Medulla oblongata (tissue), 1 donor: ENCODE measurements around the gene RUVBL2.

Source experiments
- DNase-seq: peaks from one replicate; pipeline ENCODE4 v3.0.0-alpha.2; 2015; ENCODE audit errors: extremely low spot score

RUVBL2 gene

DNA sequence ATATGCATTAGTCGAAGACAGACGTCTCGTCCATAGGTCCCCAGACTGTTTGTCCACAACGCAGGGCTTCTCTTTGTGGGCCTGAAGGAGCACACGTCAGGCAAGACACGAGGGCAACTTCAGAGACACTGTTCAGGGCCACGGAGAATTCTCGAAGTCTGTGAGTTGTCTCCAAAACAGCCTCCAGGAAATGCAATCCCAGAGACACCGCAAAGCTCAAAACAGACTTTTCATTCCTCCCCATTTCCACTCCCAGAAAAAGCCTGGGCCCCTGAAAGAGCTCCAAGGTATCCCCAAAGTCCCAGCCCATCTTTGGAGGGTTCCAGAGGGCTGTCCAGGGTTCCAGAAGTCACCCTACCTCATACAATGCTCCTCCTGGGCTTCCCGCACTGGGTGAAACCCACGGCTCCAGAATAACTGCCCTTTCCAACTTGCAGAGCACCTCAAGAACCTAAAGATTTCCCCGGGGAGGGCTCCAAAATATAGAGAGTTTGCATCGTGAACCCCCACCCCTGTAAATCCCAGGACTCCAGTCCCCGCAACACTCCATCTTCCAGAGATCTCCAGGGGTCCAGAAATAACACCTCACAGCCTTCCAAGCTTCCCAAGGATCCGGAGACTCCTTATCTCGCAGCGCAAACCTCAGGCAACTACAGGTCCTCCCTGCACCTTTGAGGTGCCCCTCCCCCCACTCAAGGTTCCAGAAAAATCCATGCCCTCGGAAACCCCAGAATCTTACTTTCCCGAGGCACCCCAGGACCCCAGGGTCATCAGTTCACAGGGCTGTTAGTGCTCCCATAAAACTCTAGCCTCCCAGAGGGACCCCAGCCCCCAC, 29.3 kb upstream of the RUVBL2 start:
- peak; percentile 69 for DNase-seq

DNA sequence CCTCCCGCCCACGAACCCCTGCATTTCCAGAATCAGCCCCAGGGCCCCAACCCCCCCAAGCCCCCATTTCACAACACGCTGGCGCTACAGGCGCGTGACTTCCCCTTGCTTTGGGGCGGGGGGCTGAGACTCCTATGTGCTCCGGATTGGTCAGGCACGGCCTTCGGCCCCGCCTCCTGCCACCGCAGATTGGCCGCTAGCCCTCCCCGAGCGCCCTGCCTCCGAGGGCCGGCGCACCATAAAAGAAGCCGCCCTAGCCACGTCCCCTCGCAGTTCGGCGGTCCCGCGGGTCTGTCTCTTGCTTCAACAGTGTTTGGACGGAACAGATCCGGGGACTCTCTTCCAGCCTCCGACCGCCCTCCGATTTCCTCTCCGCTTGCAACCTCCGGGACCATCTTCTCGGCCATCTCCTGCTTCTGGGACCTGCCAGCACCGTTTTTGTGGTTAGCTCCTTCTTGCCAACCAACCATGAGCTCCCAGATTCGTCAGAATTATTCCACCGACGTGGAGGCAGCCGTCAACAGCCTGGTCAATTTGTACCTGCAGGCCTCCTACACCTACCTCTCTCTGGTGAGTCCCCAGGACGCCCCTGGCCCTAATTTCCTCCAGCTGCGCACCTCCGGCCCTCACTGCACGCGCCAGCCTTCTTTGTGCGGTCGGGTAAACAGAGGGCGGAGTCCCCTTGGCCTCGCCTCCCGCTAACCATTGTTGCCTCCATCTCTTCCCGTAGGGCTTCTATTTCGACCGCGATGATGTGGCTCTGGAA, 28.5 kb upstream of the RUVBL2 start, which contains the start of gene FTL:
TSS of gene FTL (plus strand) at position 270 of the 766 bp plus-strand sequence. CDS start at position 469, 199 bp downstream.
- DNase-seq, result peak; percentile 99

DNA sequence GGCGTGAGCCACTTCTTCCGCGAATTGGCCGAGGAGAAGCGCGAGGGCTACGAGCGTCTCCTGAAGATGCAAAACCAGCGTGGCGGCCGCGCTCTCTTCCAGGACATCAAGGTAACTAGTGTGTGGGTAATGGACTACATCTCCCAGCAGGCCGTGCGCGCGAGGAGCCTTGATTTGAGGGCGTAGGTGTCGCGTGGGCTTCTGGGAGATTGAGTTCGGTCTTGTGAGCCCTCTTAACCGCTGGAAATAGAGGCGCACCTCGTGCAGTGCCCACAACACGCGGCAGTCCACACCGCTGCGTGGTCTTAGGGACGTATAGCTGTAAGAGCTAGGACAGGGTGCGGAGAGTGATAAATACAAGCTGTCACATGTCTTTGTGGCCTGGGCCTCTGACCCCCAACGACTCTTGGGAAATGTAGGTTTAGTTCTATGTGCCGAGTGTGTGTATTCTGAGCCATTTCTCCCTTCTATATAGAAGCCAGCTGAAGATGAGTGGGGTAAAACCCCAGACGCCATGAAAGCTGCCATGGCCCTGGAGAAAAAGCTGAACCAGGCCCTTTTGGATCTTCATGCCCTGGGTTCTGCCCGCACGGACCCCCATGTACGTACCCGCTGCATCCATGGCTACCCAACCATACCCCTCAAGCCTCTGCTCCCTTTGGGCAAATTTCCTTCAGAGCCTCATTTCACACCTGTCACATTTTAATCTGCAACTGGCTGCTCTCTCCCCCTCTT, 27.7 kb upstream of the RUVBL2 start:
- peak; percentile 91 for DNase-seq

DNA sequence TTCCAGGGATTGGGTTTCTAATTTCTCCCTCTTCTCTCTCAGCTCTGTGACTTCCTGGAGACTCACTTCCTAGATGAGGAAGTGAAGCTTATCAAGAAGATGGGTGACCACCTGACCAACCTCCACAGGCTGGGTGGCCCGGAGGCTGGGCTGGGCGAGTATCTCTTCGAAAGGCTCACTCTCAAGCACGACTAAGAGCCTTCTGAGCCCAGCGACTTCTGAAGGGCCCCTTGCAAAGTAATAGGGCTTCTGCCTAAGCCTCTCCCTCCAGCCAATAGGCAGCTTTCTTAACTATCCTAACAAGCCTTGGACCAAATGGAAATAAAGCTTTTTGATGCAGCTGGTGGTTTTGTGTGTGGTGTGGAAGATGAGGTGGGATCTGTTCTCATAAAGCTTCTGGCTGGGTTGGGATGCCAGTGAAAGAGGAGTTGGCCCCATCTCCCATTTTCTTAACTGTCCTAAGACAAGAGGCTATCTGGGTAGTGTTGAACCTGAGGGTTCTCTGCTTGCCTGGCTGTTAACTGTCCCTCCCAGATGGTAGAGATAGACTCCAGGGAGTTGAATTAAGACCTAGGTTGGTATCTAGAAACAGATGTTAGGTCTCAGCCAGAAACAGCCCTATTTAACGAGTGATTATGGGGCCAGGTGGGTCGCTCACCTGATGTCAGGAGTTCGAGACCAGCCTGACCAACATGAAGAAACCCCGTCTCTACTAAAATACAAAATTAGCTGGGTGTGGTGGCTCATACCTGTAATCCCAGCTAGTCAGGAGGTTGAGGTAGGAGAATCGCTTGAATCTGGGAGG, 26.9 kb upstream of the RUVBL2 start:
- peak; percentile 39 for DNase-seq

DNA sequence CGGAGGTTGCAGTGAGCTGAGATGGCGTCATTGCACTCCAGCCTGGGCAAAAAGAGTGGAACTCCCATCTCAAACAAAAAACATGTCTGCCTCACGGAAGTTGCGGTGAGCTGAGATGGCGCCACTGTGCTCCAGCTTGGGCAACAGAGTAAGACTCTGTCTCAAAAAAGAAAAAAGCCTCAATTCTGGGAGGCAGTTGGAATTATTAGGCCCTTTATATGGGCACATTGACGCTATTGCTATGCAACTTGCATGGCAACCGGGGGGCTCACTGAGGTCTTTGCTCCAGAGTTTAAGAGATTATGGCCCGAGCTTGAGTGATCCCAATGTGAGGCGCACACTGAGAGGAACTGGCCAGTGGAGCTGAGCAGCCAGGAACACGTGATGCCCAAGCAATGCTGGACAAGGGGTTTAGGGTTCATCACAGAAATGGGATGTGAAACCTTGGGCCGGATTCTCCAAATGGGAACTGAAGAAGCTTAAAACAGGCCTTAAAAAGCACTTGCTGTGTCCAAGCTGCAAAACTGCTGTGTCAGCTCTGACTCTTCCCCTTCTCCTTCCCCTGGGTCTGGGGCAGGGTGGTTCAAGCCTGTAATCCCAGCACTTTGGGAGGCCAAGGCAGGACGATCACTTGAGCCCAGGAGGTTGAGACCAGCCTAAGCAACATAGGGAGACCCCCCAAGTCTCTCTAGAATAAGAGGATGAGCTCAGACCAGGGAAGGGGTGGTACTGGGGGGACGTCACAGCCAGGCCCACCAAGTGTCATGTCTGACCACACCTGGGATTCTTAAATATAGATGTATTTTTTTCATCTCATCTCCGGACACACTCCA, 26.1 kb upstream of the RUVBL2 start:
- peak; percentile 92 for DNase-seq

DNA sequence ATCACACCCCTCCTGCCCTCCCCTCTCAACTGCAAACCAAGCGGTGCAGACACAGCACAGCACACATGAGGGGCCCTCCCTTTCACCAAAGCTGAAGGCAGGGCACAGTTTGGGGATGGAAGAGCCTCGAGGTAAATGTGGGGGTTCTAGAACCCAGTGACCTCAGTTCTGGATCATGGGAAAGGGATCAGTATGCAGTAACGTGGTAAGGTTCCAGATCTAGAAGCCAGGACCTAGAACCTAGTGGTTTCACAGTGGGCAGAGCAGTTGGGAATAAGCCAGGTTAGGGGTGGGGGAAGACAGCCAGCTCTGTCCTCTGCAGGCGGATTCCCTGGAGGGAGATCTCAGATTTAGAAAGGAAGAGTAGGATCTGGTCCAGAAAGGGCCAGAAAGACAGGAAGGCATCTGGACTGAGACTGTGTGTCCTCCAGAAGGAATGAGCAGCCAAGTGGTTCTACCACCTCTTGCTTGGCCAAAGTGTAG, 25.5 kb upstream of the RUVBL2 start:
- no peak for DNase-seq

DNA sequence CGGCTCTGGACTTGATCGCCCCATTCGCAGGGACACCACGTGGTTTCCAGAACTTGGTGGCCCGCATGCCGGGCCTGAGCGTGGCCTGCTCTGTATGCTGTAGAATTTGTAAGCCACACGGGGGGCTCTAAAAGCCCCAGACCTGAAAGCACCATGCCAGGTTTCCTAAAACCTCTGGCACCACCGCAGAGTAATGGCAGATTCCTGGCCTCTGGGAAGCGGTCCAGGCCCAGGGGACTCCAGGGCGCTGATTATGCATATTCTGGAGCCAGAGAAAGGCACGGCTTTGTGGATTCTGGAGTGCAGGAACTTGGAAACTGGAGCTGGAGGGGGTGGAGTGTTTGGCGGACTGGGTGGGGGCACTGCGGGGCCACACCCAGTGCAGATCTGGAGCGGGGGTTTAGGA, 24.9 kb upstream of the RUVBL2 start:
- no peak for DNase-seq

DNA sequence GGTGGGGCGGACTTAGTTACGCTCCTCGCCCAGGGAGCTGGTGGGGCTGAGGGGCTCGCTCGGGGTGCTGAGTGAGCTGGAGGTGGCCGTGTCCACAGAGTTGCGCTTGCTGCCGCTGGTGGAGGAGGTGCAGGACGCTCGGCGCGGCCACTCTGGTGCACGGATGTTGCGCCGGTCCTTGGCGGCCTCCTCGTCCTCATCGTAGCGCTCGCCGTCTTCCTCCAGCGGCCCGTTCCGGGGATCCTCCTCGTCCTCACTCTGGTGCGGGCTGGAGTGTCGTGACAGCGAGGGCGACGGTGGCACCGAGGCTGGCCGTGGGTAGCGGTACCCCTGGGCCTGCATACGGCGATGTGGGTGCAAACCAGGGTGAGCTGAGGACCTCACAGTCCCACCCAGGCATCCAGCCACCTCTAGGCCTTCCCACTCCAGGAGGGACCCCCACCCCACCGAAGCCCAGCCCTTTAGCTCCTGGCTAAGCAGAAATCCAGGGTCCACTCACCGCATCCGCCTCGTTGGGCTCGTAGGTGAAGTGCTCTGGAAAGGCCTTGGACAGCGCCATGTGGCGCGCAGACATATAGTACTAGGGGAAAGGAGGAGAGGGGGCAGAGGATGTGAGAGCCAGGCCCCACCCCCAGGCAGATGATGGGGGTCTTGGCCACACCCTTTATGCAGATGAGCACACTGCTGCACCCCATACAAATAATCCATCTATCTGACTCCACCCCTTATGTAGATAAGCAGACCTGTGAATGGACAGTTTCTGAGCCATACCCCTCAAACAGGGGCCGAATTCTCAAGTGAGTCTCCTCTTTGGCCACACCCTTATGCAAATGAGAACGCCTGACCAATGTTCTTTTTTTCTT, 24.2 kb upstream of the RUVBL2 start:
- DNase-seq, result no peak

DNA sequence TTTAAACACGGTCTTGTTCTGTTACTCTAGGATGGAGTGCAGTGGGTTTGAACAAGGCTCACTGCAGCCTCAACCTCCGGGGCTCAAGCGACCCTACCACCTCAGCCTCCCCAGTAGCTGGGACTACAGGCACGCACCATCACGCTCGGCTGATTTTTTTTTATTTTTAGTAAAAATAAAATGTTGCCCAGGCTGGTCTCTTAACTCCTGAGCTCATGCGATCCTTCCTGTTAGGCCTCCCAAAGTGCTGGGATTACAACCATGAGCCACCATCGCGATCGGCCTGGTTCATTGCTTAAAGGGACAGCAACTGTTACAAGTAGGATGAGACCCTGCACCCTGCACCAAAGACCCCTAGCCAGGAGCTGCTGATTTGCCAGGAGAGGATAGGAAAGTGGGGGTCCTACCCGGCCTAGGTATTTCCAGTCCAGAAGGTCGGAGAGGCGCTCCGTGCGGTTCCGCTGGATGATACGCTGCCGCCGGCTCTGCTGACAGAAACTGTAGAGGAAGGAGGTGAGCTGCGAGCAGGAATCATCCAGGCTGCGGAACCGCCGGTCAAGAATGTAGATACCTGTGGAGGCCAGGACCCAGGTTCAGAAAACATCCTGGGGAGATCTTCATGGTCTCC, 23.4 kb upstream of the RUVBL2 start:
- DNase-seq, result no peak

DNA sequence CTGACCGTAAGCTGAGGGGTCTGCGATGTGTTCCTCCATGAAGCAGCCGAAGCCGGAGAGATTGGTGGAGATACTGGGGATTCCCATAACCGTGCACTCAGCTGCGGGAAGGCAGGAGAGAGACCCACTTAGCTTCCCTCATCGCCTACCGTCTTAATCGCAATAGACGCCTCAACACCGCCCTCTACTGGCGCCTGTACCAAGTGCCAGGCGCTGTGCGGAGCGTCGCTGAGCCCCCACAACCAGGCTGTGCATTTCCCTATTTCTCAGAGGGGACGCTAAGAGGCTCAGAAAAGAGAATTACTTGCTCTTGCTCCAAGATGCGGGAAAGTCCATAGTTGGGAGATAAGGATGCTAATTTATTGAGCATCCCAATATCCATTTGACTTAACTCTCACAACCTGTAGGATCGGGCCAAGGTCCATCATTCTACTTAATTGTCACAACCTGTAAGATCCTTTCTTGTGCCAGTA, 22.7 kb upstream of the RUVBL2 start:
- peak; percentile 87 for DNase-seq

DNA sequence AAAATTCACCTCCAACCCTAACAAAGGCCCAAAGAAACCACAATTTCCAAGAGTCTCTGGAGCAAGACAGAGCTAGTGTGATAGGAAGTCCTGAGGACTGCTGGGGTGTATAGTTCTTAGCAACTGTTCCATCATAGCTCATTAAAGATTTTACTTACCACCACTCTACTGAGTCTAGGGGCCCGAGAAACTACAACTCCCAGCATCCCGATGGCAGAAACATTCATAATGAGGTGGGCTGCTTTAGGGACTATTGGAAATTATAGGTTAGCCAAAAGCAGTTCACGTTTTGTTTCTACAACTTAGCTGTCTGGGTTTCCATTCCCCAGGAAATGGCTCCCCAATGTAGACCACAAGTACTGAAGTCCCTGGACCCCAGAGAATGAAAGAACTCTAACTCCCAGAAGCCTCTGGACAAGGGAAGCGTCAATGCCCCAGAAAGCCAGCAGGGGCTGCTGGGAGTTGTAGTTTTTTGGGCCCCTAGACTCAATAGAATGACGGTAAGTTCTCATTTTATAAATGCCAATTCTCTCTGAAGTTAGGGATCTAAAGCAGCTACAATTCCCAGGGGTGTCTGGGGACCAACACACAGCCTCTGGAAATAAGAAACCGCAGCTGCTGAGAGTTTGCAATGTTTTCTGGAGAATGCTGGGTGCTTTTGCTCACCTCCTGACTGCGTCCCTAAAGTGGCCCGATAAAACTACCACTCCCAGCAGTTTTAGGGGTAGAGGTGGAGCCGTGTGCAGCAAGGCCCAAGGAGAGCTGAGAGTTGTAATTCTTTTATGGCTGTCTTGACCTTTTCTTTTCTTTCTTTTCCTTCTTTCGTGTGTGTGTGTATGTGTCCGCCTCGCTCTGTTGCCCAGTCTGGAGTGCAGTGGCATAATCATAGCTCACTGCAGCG, 17.5 kb upstream of the RUVBL2 start:
- DNase-seq, result no peak

DNA sequence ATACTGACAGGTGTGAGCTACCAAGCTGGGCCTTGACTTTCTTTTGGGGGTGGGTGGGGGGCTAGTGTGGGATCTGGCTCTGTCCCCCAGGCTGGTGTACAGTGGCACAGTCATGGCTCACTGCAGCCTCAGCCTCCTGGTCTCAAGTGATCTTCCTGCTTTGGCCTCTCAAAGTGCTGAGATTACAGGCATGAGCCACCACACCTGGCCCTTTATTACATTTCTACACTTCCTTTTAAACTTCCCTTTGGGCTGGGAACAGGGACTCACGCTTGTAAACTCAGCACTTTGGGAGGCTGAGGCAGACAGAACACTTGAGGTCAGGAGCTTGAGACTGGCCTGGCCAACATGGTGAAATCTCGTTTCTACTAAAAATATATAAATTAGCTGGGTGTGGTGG, 16.6 kb upstream of the RUVBL2 start:
- no peak for DNase-seq

DNA sequence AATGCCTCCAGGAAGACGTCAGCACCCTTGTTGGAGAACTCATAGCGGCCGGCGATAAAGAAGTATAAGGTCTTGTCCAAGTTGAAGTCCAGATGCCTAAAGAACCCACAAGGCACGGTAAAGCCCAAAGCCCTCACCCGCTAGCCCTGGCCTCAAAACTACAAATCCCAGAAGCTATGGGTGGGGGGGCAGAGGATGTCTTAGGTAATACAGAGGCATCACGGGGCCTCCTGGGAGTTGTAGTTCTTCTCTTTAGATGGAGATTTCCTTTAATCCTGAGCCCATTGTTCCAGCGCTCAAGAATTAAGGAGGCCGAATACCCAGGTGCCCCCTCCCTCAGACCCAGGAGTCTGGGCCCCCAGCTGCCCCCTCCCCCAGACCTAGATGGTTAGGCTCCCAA, 11.4 kb upstream of the RUVBL2 start:
- DNase-seq, result no peak

DNA sequence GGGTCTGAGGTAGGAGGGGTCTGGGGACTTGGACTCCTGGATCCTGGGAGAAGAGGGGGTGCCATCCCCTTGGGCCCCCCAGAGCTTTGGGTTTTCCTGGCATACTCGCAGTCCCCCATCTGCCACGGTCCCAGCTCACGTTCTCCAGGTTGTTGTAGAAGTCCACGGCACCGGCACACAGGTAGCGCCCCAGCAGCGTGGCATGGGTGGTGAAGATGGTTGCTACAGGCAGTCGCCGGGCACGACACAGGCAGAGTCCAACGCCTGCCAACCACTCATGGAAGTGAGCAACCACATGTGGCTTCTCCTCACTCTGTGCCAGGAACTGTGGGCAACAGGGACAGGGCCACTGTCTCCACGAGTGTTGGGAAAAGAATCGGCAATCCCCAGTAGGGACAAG, 8.0 kb upstream of the RUVBL2 start:
- no peak for DNase-seq

DNA sequence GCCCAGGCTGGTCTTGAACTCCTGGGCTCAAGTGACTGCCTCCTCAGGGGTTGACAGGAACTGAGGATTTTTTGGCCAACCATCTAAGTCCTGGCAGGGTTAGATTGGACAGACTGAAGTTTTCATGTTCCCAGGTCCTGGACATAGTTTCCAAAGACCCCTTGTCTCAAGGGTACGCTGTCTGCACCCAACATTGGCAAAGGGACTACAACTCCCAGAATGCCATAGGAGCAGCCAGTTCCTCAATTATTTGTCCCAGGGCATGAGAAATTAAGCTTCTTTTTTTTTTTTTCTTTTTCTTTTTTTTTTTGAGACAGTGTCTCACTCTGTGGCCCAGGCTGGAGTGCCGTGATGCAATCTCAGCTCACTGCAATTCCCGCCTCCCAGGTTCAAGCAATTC, 7.5 kb upstream of the RUVBL2 start:
- DNase-seq, result no peak

DNA sequence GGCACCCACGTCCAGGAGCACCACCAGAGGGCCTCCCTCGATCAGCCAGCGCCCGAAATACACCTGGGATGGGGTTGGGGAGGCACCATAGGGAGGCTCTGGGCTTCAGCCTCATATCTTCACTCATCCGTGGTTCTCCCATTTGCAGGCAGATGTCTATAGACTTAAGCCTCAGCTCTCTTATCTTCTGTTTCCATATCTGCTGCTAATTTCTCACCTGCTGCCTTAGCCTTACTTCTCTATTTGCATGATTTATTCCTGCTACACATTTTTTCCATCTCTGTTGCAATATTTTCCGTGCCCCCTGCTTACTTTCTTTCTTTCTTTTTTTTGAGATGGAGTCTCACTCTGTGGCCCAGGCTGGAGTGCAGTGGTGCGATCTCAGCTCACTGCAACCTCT, 6.4 kb upstream of the RUVBL2 start:
- no peak for DNase-seq

DNA sequence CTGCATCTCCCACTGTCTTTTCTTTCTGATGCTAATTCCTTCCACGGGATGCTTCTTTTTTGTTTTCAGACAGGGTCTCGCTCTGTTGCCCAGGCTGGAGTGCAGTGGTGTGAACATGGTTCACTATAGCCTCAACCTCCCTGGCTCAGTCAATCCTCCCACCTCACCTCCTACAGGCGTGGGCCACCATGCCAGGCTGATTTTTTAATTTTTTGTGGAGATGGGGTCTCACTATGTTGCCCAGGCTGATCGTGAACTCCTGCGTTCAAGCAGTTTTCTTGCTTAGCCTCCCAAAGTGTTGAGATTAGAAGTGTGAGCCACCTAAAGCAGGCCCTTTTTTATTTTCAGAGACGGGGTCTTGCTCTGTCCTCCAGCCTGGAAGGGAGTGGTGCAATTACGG, 5.4 kb upstream of the RUVBL2 start:
- no peak for DNase-seq

DNA sequence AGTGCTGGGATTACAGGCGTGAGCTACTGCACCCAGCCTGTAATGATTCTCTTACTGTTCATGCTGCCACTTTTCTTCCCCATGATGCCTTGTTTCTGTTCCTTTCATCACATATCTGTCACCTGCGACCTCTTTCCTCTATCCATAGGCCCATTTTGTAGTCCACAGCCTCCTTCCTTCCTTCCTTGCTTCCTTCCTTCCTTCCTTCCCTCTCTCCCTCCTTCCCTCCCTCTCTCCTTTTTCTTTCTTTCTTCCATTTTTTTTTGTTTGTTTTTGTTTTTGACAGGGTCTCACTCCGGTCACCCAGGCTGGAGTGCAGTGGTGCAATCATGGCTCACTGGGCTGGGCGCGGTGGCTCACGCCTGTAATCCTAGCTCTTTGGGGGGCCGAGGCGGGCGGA, 4.8 kb upstream of the RUVBL2 start:
- DNase-seq, result no peak
